Measurements from ENCODE around the gene MAS1.

DNA sequence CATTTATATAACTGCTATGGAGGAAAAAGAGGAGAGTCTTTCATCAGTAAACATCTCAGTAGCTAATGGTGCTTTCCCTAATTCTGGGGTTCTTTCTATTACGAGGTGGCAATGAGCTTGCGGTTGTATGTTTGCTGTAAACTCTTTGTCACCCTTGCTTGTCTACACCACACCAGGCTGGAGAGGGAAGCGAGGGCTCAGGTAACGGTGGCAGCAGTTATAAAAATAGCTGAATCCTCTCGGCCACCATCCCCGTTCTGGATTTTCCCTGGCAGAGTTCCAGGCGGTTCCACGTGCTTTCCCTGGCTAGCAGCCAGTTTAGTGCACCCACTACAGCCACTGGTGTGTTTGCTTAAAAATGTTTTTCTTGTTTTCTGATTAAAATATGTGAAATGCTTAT, 39.0 kb downstream of the MAS1 start:
- TF ChIP-seq, protein P1, sequence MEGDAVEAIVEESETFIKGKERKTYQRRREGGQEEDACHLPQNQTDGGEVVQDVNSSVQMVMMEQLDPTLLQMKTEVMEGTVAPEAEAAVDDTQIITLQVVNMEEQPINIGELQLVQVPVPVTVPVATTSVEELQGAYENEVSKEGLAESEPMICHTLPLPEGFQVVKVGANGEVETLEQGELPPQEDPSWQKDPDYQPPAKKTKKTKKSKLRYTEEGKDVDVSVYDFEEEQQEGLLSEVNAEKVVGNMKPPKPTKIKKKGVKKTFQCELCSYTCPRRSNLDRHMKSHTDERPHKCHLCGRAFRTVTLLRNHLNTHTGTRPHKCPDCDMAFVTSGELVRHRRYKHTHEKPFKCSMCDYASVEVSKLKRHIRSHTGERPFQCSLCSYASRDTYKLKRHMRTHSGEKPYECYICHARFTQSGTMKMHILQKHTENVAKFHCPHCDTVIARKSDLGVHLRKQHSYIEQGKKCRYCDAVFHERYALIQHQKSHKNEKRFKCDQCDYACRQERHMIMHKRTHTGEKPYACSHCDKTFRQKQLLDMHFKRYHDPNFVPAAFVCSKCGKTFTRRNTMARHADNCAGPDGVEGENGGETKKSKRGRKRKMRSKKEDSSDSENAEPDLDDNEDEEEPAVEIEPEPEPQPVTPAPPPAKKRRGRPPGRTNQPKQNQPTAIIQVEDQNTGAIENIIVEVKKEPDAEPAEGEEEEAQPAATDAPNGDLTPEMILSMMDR (IDR thresholded peaks at IDR 0.05), result no peak
- TF ChIP-seq POLR2A (IDR thresholded peaks at IDR 0.05) (no peak), POLR2AphosphoS5 (IDR thresholded peaks at IDR 0.05) (no peak)

Measured in prostate gland (tissue), 2 donors.